Gastroesophageal sphincter (tissue), 3 donors: ENCODE data around the gene BMPR1A.

Experiments
- EP300 ChIP-seq: sonication (generic); formaldehyde crosslinking; IDR thresholded peaks from one replicate; pipeline ENCODE4 v1.6.1; 2017; ENCODE audit warnings: antibody characterized with exemption, mild to moderate bottlenecking
- TF ChIP-seq, protein P1 (sequence below), 4 experiments: fragments of 200-600 bp in 2 of 4; fragments of 450-650 bp in 2 of 4; sonication (generic) in 1 of 4; IDR thresholded peaks; one replicate each; pipeline ENCODE4 v1.5.1; 2017 to 2019; ENCODE audit warnings: antibody characterized with exemption in 4 of 4, mild to moderate bottlenecking in 2 of 4, moderate library complexity in 2 of 4

DNA sequence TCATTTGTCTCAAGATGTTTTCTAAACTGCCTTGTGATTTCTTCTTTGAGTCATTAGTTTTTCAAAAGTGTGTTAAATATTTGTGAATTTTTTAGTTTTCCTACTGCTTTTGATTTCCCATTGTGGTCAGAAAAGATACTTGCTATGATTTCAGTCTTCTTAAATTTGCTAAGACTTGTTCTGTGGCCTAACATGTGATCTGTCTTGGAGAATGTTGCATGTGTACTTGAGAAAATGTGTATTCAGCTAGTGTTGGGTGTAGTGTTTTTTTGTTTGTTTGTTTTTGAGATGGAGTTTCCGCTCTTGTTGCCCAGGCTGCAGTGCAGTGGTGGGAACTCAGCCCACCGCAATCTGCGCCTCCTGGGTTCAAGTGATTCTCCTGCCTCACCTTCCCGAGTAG is 28.6 kb downstream of the BMPR1A start:
- TF ChIP-seq EP300: no peak
- TF ChIP-seq, protein P1, sequence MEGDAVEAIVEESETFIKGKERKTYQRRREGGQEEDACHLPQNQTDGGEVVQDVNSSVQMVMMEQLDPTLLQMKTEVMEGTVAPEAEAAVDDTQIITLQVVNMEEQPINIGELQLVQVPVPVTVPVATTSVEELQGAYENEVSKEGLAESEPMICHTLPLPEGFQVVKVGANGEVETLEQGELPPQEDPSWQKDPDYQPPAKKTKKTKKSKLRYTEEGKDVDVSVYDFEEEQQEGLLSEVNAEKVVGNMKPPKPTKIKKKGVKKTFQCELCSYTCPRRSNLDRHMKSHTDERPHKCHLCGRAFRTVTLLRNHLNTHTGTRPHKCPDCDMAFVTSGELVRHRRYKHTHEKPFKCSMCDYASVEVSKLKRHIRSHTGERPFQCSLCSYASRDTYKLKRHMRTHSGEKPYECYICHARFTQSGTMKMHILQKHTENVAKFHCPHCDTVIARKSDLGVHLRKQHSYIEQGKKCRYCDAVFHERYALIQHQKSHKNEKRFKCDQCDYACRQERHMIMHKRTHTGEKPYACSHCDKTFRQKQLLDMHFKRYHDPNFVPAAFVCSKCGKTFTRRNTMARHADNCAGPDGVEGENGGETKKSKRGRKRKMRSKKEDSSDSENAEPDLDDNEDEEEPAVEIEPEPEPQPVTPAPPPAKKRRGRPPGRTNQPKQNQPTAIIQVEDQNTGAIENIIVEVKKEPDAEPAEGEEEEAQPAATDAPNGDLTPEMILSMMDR (IDR thresholded peaks at IDR 0.05): no peak
